ENCODE data around the gene TENT5C.

TENT5C gene

GRCh38 chr1:117636637-117637425 lies 31.0 kb downstream of the TENT5C start:
- DNase-seq, result no peak

- no peak for DNase-seq
These were observed 32.3 kb downstream of the TENT5C start for GRCh38 chr1:117638141-117638540.

- no peak for DNase-seq
These were observed 32.9 kb downstream of the TENT5C start for GRCh38 chr1:117638759-117639158.

- DNase-seq, result no peak
These were observed 33.9 kb downstream of the TENT5C start for GRCh38 chr1:117639741-117640140.

- DNase-seq, result no peak
These were observed 35.7 kb downstream of the TENT5C start for GRCh38 chr1:117641536-117641935.

- DNase-seq, result no peak
These were observed 37.1 kb downstream of the TENT5C start for GRCh38 chr1:117642963-117643362.

- DNase-seq, result no peak
These were observed 37.8 kb downstream of the TENT5C start for GRCh38 chr1:117643601-117644000.

- no peak for DNase-seq
These were observed 39.0 kb downstream of the TENT5C start for GRCh38 chr1:117644696-117645311.

- no peak for DNase-seq
These were observed 39.5 kb downstream of the TENT5C start for GRCh38 chr1:117645343-117645742.

- no peak for DNase-seq
These were observed 40.4 kb downstream of the TENT5C start for GRCh38 chr1:117646007-117646811.

- no peak for DNase-seq
These were observed 41.1 kb downstream of the TENT5C start for GRCh38 chr1:117646956-117647355.

GRCh38 chr1:117648015-117648414 lies 42.2 kb downstream of the TENT5C start:
- no peak for DNase-seq

- DNase-seq, result no peak
These were observed 45.2 kb downstream of the TENT5C start for GRCh38 chr1:117650840-117651568.

GRCh38 chr1:117651616-117652015 lies 45.8 kb downstream of the TENT5C start:
- DNase-seq, result no peak

- no peak for DNase-seq
These were observed 46.6 kb downstream of the TENT5C start for GRCh38 chr1:117652421-117652820.

GRCh38 chr1:117653195-117653594 lies 47.3 kb downstream of the TENT5C start:
- no peak for DNase-seq

GRCh38 chr1:117653732-117654492 lies 48.1 kb downstream of the TENT5C start:
- no peak for DNase-seq

GRCh38 chr1:117654493-117655219 lies 48.8 kb downstream of the TENT5C start:
- no peak for DNase-seq

- no peak for DNase-seq
These were observed 49.4 kb downstream of the TENT5C start for GRCh38 chr1:117655220-117655577.

- no peak for DNase-seq
These were observed 50.4 kb downstream of the TENT5C start for GRCh38 chr1:117656202-117656641.

- no peak for DNase-seq
These were observed 51.2 kb downstream of the TENT5C start for GRCh38 chr1:117657031-117657430.
